ENCODE results near the gene NSMF.

GRCh38 chr9:137482094-137482781 is 23.1 kb upstream of the NSMF start:
- TF ChIP-seq ZNF266 (tag by site-specific recombination; IDR thresholded peaks at IDR 0.05; ENCODE audit: low read depth): no peak
- TF ChIP-seq ZNF629 (tag by site-specific recombination; IDR thresholded peaks at IDR 0.05): no peak
- no peak for TF ChIP-seq YY1 (tag by site-specific recombination; IDR thresholded peaks at IDR 0.05)
- TF ChIP-seq, protein P1, sequence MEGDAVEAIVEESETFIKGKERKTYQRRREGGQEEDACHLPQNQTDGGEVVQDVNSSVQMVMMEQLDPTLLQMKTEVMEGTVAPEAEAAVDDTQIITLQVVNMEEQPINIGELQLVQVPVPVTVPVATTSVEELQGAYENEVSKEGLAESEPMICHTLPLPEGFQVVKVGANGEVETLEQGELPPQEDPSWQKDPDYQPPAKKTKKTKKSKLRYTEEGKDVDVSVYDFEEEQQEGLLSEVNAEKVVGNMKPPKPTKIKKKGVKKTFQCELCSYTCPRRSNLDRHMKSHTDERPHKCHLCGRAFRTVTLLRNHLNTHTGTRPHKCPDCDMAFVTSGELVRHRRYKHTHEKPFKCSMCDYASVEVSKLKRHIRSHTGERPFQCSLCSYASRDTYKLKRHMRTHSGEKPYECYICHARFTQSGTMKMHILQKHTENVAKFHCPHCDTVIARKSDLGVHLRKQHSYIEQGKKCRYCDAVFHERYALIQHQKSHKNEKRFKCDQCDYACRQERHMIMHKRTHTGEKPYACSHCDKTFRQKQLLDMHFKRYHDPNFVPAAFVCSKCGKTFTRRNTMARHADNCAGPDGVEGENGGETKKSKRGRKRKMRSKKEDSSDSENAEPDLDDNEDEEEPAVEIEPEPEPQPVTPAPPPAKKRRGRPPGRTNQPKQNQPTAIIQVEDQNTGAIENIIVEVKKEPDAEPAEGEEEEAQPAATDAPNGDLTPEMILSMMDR (tag by site-specific recombination; IDR thresholded peaks at IDR 0.05): no peak
- no peak for TF ChIP-seq TCF7L2 (IDR thresholded peaks at IDR 0.05; ENCODE audit: borderline replicate concordance, low read depth, low read length)
- no peak for TF ChIP-seq ZNF596 (tag by site-specific recombination; IDR thresholded peaks at IDR 0.05)
- TF ChIP-seq ZNF558 (tag by site-specific recombination; IDR thresholded peaks at IDR 0.05): no peak
- TF ChIP-seq ZNF280D (tag by site-specific recombination; IDR thresholded peaks at IDR 0.05): no peak
- TF ChIP-seq ZNF560 (tag by site-specific recombination; IDR thresholded peaks at IDR 0.05; ENCODE audit: borderline replicate concordance): no peak
- TF ChIP-seq ZNF768 (tag by site-specific recombination; IDR thresholded peaks at IDR 0.05): no peak
- no peak for TF ChIP-seq TRIM28 (IDR thresholded peaks at IDR 0.05; ENCODE audit: borderline replicate concordance, low read length)
- no peak for TF ChIP-seq ZNF274 (IDR thresholded peaks at IDR 0.05; ENCODE audit: low read length)
- no peak for TF ChIP-seq ZNF274 (tag by site-specific recombination; IDR thresholded peaks at IDR 0.05; ENCODE audit: borderline replicate concordance)
- TF ChIP-seq, protein P2, sequence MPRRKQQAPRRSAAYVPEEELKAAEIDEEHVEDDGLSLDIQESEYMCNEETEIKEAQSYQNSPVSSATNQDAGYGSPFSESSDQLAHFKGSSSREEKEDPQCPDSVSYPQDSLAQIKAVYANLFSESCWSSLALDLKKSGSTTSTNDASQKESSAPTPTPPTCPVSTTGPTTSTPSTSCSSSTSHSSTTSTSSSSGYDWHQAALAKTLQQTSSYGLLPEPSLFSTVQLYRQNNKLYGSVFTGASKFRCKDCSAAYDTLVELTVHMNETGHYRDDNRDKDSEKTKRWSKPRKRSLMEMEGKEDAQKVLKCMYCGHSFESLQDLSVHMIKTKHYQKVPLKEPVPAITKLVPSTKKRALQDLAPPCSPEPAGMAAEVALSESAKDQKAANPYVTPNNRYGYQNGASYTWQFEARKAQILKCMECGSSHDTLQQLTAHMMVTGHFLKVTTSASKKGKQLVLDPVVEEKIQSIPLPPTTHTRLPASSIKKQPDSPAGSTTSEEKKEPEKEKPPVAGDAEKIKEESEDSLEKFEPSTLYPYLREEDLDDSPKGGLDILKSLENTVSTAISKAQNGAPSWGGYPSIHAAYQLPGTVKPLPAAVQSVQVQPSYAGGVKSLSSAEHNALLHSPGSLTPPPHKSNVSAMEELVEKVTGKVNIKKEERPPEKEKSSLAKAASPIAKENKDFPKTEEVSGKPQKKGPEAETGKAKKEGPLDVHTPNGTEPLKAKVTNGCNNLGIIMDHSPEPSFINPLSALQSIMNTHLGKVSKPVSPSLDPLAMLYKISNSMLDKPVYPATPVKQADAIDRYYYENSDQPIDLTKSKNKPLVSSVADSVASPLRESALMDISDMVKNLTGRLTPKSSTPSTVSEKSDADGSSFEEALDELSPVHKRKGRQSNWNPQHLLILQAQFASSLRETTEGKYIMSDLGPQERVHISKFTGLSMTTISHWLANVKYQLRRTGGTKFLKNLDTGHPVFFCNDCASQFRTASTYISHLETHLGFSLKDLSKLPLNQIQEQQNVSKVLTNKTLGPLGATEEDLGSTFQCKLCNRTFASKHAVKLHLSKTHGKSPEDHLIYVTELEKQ (tag by site-specific recombination; IDR thresholded peaks at IDR 0.05; ENCODE audit: borderline replicate concordance): no peak
- TF ChIP-seq ZNF292 (tag by site-specific recombination; IDR thresholded peaks at IDR 0.05; ENCODE audit: borderline replicate concordance, low read depth): no peak

All from HEK293 (cell line).